IMR-90 (cell line): Measurements from ENCODE around the gene TRIM21. TPM values are rescaled to one million over a fixed set of nuclear protein-coding genes. Genes with fewer than 3 reads are reported as not detected.

Source experiments
- ATAC-seq: fragments of 200-7000 bp; cut with Tn5 transposase; 2 replicates; pipeline ENCODE4 v1.9.1; 2020; ENCODE audit warnings: low read depth, mild to moderate bottlenecking, moderate library complexity
- BruUV-seq: library from RNA; stranded (reverse); fragments of 400-500 nt; replicated peaks from 2 replicates; lab custom pipeline; 2021; lab: Mats Ljungman, UMichigan
- CTCF ChIA-PET: fragments of 300-600 bp; formaldehyde crosslinking; extraction: SDS; loops from one replicate; lab custom pipeline; 2021; ENCODE audit warnings: antibody characterized with exemption; lab: Yijun Ruan, JAX
- POLR2A ChIA-PET: fragments of 300-600 bp; sonication (Branson Sonifier 250); formaldehyde crosslinking; loops from one replicate; lab custom pipeline; 2022; ENCODE audit warnings: antibody characterized with exemption; ENCODE audit not compliant: unreplicated experiment; lab: Charles Lee
- DNase-seq: peaks from one replicate; pipeline ENCODE4 v3.0.0; 2013
- H2AFZ ChIP-seq: replicated peaks from 2 replicates; pipeline ENCODE3; 2013; ENCODE audit warnings: low read length, mild to moderate bottlenecking; ENCODE audit not compliant: poor library complexity
- H2AK5ac ChIP-seq: 2 replicates; pipeline ENCODE4 v1.6.1; 2013; ENCODE audit warnings: low read depth, low read length, inconsistent platforms
- H2AK9ac ChIP-seq: replicated peaks from 2 replicates; pipeline ENCODE3; 2013; ENCODE audit warnings: mild to moderate bottlenecking, low read depth, low read length, moderate library complexity; ENCODE audit not compliant: poor library complexity
- H2BK120ac ChIP-seq: 2 replicates; pipeline ENCODE4 v1.6.1; 2013; ENCODE audit warnings: low read depth, low read length, inconsistent platforms
- H2BK15ac ChIP-seq: 3 replicates; pipeline ENCODE4 v1.6.1; 2013; ENCODE audit warnings: low read depth, low read length, inconsistent platforms
- H2BK20ac ChIP-seq: 2 replicates; pipeline ENCODE4 v1.6.1; 2013; ENCODE audit warnings: low read depth, mild to moderate bottlenecking, inconsistent platforms, low read length, moderate library complexity
- H2BK5ac ChIP-seq: 2 replicates; pipeline ENCODE4 v1.6.1; 2013; ENCODE audit warnings: mild to moderate bottlenecking, low read depth, low read length, inconsistent platforms; ENCODE audit not compliant: poor library complexity, severe bottlenecking
- H3K14ac ChIP-seq: replicated peaks from 2 replicates; pipeline ENCODE4 v1.6.1; 2013; ENCODE audit warnings: low read depth, low read length, inconsistent platforms
- H3K18ac ChIP-seq: 2 replicates; pipeline ENCODE4 v1.6.1; 2013; ENCODE audit warnings: low read depth, low read length, control low read depth
- H3K23ac ChIP-seq: 2 replicates; pipeline ENCODE4 v1.6.1; 2013; ENCODE audit warnings: low read depth, low read length, inconsistent platforms
- H3K27ac ChIP-seq: 2 replicates; pipeline ENCODE4 v1.5.1; 2013; ENCODE audit warnings: mild to moderate bottlenecking, control low read depth, low read length; ENCODE audit not compliant: insufficient read depth
- H3K27me3 ChIP-seq: 2 replicates; pipeline ENCODE4 v1.6.1; 2013; ENCODE audit warnings: low read length; ENCODE audit not compliant: control insufficient read depth, insufficient read depth
- H3K36me3 ChIP-seq: 2 replicates; pipeline ENCODE4 v1.6.1; 2013; ENCODE audit warnings: low read length, mixed read lengths; ENCODE audit not compliant: control insufficient read depth, insufficient read depth
- H3K4ac ChIP-seq: 2 replicates; pipeline ENCODE4 v1.6.1; 2013; ENCODE audit warnings: low read depth, low read length, inconsistent platforms
- H3K4me1 ChIP-seq: 2 replicates; pipeline ENCODE4 v1.6.1; 2013; ENCODE audit warnings: low read length, mixed read lengths; ENCODE audit not compliant: control insufficient read depth, insufficient read depth
- H3K4me2 ChIP-seq: 2 replicates; pipeline ENCODE4 v1.6.1; 2013; ENCODE audit warnings: low read depth, mild to moderate bottlenecking, control low read depth, low read length, moderate library complexity
- H3K4me3 ChIP-seq: 2 replicates; pipeline ENCODE4 v1.5.1; 2013; ENCODE audit warnings: low read depth, mild to moderate bottlenecking, control low read depth, low read length, moderate library complexity; ENCODE audit not compliant: insufficient read depth
- H3K56ac ChIP-seq: 2 replicates; pipeline ENCODE4 v1.6.1; 2013; ENCODE audit warnings: low read length, inconsistent platforms; ENCODE audit not compliant: insufficient read depth; ENCODE audit errors: extremely low read depth
- H3K79me1 ChIP-seq, 2 experiments: 2 replicates each; pipeline ENCODE4 v1.6.1; 2013; ENCODE audit warnings: low read length in 2 of 2, inconsistent platforms in 1 of 2, low read depth in 1 of 2
- H3K9ac ChIP-seq: 2 replicates; pipeline ENCODE4 v1.6.1; 2013; ENCODE audit warnings: low read depth, low read length, control low read depth
- H3K9me1 ChIP-seq: 2 replicates; pipeline ENCODE4 v1.6.1; 2013; ENCODE audit warnings: low read length, inconsistent platforms; ENCODE audit not compliant: insufficient read depth
- H3K9me3 ChIP-seq: 2 replicates; pipeline ENCODE4 v1.6.1; 2013; ENCODE audit warnings: low read length; ENCODE audit not compliant: control insufficient read depth, insufficient read depth
- H4K20me1 ChIP-seq: 2 replicates; pipeline ENCODE4 v1.6.1; 2013; ENCODE audit warnings: low read length, inconsistent platforms; ENCODE audit not compliant: insufficient read depth
- H4K5ac ChIP-seq: 2 replicates; pipeline ENCODE4 v1.6.1; 2013; ENCODE audit warnings: mild to moderate bottlenecking, low read depth, low read length, control low read depth
- H4K8ac ChIP-seq, 2 experiments: 2 replicates each; pipeline ENCODE4 v1.6.1; 2013; ENCODE audit warnings: low read depth in 2 of 2, low read length in 2 of 2, control low read depth in 1 of 2, inconsistent platforms in 1 of 2
- H4K91ac ChIP-seq: 2 replicates; pipeline ENCODE4 v1.6.1; 2013; ENCODE audit warnings: low read depth, low read length, inconsistent platforms; ENCODE audit not compliant: insufficient read depth
- CHD1 ChIP-seq: IDR thresholded peaks from 2 replicates; pipeline ENCODE4 v1.6.1; 2012; ENCODE audit warnings: low read depth, low read length, improper control_type of control experiment
- CTCF ChIP-seq: conservative IDR thresholded peaks from 2 replicates; pipeline ENCODE4 v1.5.1; 2012; ENCODE audit warnings: mild to moderate bottlenecking, low read depth, low read length, improper control_type of control experiment
- ELK1 ChIP-seq: fragments of 150-350 bp; IDR thresholded peaks from 2 replicates; pipeline ENCODE4 v1.6.1; 2016; ENCODE audit warnings: low read depth, mild to moderate bottlenecking, low read length, moderate library complexity, borderline replicate concordance
- MAFK ChIP-seq: IDR thresholded peaks from 2 replicates; pipeline ENCODE4 v1.6.1; 2012; ENCODE audit warnings: low read depth, low read length, improper control_type of control experiment
- MAZ ChIP-seq: IDR thresholded peaks from 2 replicates; pipeline ENCODE4 v1.6.1; 2012; ENCODE audit warnings: low read depth, mild to moderate bottlenecking, low read length, improper control_type of control experiment, moderate library complexity, borderline replicate concordance
- MXI1 ChIP-seq: IDR thresholded peaks from 2 replicates; pipeline ENCODE4 v1.6.1; 2012; ENCODE audit warnings: low read depth, mild to moderate bottlenecking, low read length, moderate library complexity, borderline replicate concordance
- RAD21 ChIP-seq: IDR thresholded peaks from 2 replicates; pipeline ENCODE4 v1.6.1; 2012; ENCODE audit warnings: low read length, improper control_type of control experiment
- RCOR1 ChIP-seq: IDR thresholded peaks from 2 replicates; pipeline ENCODE4 v1.6.1; 2012; ENCODE audit warnings: mild to moderate bottlenecking, low read length, improper control_type of control experiment; ENCODE audit not compliant: insufficient replicate concordance
- RFX5 ChIP-seq: IDR thresholded peaks from 2 replicates; pipeline ENCODE4 v1.8.0; 2012; ENCODE audit warnings: low read depth, mild to moderate bottlenecking, low read length, moderate library complexity
- WGBS, 2 experiments: methylation state at CpG; one replicate each; pipeline versions ENCODE4 v1.1.5 to v1.1.7; 2013; ENCODE audit warnings: missing lambda C conversion rate in 2 of 2; ENCODE audit not compliant: insufficient read length in 1 of 2; ENCODE audit errors: extremely low coverage in 2 of 2; 5-methylcytosine and 5-hydroxymethylcytosine counted together
- dilution Hi-C: fragments of 300-500 bp; cut with HindIII; formaldehyde crosslinking; loops from one replicate; pipeline ENCODE4 v1.14.3; 2018; ENCODE audit warnings: low sequenced_read_pairs; ENCODE audit not compliant: unreplicated experiment
- in situ Hi-C: fragments of 300-500 bp; cut with MboI; formaldehyde crosslinking; loops from 3 replicates; pipeline ENCODE4 v1.14.3; 2019; ENCODE audit warnings: low sequenced_read_pairs, inconsistent platforms, mixed read lengths
- intact Hi-C: fragments of 100-400 bp; cut with micrococcal nuclease; formaldehyde crosslinking; loops from 2 replicates; pipeline ENCODE4 v1.10.0; 2022
- polyA plus RNA-seq, 3 experiments: library from polyadenylated mRNA; depleted of rRNA; stranded (reverse); fragments of >200 nt; gene quantifications; 2 replicates each; pipeline ENCODE4 v1.2.3, GENCODE V29; 2012; ENCODE audit warnings: low replicate concordance in 1 of 3
- total RNA-seq: library from RNA; depleted of rRNA; stranded (reverse); fragments of >200 nt; gene quantifications from 2 replicates; pipeline ENCODE4 v1.2.3, GENCODE V29; 2012

Gene TRIM21
- total and polyA plus RNA-seq, 2 of the 4 experiments (the other 2 are of a cell fraction), result 13.9 to 19.2 TPM

- H3K18ac ChIP-seq, result no peak overlapping the region
- H4K91ac ChIP-seq, result no peak overlapping the region
- no peaks in the 10 kb centered on the region for H3K4me1 ChIP-seq
- H4K20me1 ChIP-seq, result no peaks in the 10 kb centered on the region
- H2AK9ac ChIP-seq, result no peak overlapping the region
- H3K23ac ChIP-seq, result no peak overlapping the region
- POLR2A ChIA-PET, result no interaction called here
- no peaks in the 10 kb centered on the region for H3K9me3 ChIP-seq
- no peak overlapping the region for H3K56ac ChIP-seq
- no peak overlapping the region for H3K27ac ChIP-seq
- dilution Hi-C loops (no loop called here), in situ Hi-C loops (no loop called here), intact Hi-C loops (no loop called here)
- H3K4ac ChIP-seq, result no peak overlapping the region
- H3K79me1 ChIP-seq, result no peaks in the 10 kb centered on the region
- H3K14ac ChIP-seq, result no peak overlapping the region
- H2AK5ac ChIP-seq, result no peak overlapping the region
- no peak overlapping the region for H4K8ac ChIP-seq
- no TSS peak for BruUV-seq
- H2BK20ac ChIP-seq, result no peak overlapping the region
- no peaks in the 10 kb centered on the region for H3K36me3 ChIP-seq
- H3K9ac ChIP-seq, result no peak overlapping the region
- no peak overlapping the region for H2BK15ac ChIP-seq
- TF ChIP-seq CTCF, result no peak
- TF ChIP-seq ELK1, result no peak
- TF ChIP-seq CHD1, result no peak
- no peak for TF ChIP-seq MAZ
- TF ChIP-seq RCOR1, result no peak
- TF ChIP-seq MXI1, result no peak
- no peak for TF ChIP-seq MAFK
- no peak for TF ChIP-seq RFX5
- no peak for TF ChIP-seq RAD21
- no peak overlapping the region for H3K4me2 ChIP-seq
- ATAC-seq, result no peak
- no peak for DNase-seq
- no CpG with 5 or more reads among the region's 1 CpG for WGBS, 2 experiments
- no peak overlapping the region for H4K5ac ChIP-seq
- CTCF ChIA-PET, result no interaction called here
- H3K27me3 ChIP-seq, result no peaks in the 10 kb centered on the region
- no peak overlapping the region for H2BK120ac ChIP-seq
- H2BK5ac ChIP-seq, result no peak overlapping the region
- no peak overlapping the region for H3K4me3 ChIP-seq
- H2AFZ ChIP-seq, result no peak overlapping the region
- H3K9me1 ChIP-seq, result no peaks in the 10 kb centered on the region
Measured at GRCh38 chr11:4416816-4417215, 23.3 kb upstream of the TRIM21 start.
